Raji (cell line): ENCODE data around the gene SLC2A6.

Experiments used
- POLR2A ChIP-seq: IDR thresholded peaks from 2 replicates; pipeline ENCODE4 v1.6.1; 2011; ENCODE audit warnings: low read depth, low read length, control low read depth; ENCODE audit not compliant: insufficient read depth

The SLC2A6 gene

DNA sequence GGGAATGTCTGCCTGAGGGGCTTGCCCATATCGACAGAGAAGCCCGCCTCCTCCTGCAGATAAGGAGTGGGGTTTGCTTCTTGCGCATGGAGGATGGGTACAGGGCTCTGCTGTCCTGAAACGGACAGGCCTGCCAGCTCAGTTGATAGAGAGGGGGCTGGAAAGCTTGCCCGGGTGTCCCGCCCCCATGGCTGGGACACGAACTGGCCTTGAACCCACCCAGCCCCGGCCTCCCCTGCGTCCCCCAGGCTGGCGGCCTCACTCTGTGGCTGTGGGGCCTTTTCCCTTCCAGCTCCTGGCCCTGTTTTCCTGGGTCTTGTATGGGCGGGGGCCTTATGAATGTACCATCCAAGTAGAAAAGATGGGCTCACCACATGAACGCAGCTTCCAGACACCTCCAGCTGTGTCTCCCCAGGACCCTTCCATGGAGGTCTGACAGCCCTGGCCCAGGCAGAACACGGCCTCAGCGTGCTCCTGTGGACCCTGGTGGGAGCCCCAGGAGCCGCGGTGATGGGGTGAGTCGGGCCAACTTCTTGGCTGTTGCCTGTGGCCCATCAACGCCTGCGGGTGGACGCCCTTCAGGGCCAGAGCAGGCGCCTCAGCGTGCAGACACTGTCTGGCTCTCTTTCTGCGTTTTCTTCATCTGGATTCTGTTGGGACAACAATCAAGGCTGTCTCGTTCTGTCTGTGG is 15.9 kb upstream of the SLC2A6 start:
- TF ChIP-seq POLR2A = no peak

DNA sequence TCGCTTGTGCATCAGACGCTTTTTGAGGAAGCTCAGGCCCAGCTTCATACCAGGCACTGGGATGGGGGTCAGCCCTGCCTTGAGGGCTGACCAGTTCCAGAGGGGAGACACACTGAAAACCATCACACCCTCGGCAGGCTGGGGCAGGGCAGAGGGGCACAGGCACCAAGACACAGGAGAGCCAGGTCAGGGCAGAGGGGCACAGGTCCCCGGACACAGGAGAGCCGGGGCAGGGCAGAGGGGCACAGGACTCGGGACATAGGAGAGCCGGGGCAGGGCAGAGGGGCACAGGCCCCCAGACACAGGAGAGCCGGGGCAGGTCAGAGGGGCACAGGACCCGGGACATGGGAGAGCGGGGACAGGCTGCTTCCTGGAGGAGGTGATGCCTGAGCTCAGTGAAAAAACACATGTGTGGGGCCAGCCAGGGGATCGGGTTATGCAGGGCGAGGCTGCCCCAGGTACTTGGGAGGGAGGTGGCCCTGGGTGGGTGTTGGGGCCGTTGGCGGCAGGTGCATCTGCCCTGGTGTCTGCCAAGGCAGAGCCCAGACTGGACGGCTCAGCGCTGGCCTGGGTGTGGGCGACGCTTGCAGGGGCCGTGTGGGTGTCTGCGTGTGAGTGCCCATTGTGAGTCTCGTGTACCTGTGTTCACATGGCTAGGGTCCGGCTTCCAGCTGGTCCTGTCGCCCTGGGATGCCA is 15.1 kb upstream of the SLC2A6 start:
- TF ChIP-seq POLR2A = no peak

DNA sequence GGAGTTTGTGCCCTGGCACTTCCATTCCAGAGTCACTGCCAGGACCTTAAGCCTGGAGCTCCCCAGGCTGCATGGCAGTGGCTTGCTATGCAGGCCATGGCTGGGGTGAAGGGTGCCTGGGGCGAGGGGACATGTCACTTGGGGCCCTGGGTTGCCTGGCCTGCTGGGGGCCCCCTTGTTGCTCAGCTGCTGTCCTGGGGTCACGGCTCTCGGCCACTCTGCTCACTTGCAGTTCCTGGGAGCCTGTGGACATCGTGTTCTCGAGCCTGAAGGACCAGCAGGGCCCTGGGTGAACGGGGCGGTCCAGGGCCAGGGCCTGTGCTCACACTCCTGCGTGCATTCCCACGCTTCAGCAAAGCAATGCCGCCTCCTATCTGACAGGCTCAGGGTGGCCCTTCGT is 14.5 kb upstream of the SLC2A6 start:
- no peak for TF ChIP-seq POLR2A

DNA sequence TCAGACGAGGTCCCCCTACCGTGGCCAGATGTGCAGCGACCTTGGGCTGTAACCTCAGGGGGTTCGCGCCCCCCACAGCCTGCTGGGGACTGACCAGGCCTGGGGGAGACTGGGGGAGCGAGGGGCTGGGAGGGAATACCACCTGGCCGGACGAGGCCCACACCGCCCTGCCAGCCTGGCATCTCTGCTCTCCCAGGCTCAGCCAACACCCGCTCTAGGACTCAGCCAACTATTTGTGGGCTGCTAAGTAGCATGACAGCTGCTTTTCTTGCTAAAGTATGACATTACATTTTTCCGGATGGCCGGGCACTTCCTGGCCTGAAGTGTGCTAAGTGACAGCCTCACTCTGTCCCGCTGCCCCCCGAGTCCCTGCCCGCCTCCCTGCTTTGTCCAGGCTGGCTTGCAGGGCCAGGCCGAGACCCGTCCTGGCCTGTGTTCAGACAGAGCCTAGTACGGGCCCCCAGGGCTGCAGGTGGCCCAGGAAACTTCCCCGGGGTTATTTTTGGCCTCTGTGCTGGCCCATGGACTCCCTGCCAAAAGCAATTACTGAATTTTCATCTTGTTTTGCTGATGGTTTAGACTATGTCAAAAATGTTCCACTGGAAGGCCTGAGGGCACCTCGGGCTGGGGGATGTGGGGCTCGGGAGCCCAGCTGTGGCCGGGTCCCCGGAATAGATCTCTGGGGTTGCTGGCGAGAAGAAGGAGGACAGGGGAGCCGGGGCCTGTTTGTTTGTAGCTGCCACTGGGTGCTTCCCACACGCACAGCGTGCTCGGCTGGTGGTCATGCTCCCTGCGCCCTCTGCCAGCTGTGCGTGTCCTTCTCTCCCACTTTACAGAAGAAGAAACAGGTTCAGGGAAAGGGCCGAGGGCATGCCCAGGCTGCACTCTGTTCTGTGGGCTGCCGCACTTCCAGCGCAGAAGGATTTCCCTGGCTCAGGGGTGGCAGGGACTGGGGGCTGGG is 13.4 kb upstream of the SLC2A6 start:
- no peak for TF ChIP-seq POLR2A

DNA sequence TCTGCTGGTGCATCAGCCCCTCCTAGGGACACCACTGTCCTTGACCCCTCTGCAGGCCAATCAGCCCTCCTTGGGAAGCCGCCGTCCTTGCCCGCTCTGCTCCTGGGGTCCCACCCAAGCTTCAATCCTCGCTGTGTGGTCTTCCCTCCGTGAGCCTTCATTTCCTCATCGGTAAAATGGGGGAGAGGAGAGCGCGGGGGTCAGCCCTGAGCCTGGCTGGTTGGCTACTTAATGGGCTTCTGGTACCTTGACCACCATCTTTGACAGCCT is 12.7 kb upstream of the SLC2A6 start:
- no peak for TF ChIP-seq POLR2A

DNA sequence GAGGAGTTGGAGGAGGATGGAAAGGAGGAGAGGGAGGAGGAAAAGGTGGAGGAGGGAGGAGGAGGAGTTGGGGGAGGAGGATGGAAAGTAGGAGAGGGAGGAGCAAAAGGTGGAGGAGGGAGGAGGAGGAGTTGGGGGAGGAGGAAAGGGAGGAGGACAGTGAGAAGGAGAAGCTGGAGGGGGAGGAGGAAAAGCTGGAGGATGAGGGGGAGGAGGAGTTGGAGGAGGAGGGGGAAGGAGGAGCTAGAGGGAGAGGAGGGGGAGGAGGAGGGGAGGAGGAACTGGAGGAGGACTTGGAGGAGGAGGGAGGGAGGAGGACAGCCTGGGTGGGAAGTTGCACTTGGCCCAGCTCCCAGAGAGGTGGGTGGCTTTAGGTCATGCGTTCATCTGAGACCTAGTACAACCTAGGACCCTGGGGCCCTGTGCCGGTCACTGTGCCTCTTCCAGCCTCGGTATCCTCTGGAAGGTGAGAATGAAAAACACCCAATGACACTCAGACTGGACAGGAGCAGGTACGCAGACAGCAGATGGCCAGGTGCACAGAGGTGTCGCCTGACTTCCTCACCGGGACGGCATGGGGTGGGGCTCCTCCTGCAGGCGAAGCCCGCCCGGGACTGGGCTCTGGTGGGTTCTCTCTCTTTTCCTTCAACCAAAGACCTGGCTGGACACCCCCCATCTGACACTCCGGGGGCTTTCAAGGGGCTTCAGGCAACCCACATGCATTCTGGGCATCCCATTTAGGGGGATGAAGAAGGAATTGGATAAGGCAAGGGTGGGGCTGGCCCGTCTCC is 12.2 kb upstream of the SLC2A6 start:
- no peak for TF ChIP-seq POLR2A

DNA sequence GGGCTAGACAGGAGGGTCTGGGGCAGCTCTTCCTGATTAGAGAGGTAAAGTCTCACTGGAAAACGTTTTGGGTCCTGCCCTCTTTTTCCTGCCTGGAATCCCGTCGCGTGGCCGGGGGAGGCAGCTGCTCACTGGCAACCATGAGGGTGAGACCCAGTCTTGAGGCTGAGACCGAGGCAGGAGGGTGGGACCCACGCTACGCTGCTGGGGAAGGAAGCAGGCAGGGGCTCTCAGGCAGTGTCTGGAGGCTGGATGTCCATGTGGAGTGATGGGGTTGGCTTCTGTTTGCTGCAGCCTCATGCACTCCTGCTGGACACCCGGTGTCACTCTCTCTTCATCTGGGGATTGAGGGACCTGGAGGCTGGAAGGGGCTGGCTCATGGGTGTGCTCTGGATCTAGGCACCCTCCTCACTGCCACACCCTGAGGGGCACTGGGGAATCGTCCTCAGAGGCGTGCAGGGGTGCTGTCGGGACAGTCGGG is 11.3 kb upstream of the SLC2A6 start:
- no peak for TF ChIP-seq POLR2A

DNA sequence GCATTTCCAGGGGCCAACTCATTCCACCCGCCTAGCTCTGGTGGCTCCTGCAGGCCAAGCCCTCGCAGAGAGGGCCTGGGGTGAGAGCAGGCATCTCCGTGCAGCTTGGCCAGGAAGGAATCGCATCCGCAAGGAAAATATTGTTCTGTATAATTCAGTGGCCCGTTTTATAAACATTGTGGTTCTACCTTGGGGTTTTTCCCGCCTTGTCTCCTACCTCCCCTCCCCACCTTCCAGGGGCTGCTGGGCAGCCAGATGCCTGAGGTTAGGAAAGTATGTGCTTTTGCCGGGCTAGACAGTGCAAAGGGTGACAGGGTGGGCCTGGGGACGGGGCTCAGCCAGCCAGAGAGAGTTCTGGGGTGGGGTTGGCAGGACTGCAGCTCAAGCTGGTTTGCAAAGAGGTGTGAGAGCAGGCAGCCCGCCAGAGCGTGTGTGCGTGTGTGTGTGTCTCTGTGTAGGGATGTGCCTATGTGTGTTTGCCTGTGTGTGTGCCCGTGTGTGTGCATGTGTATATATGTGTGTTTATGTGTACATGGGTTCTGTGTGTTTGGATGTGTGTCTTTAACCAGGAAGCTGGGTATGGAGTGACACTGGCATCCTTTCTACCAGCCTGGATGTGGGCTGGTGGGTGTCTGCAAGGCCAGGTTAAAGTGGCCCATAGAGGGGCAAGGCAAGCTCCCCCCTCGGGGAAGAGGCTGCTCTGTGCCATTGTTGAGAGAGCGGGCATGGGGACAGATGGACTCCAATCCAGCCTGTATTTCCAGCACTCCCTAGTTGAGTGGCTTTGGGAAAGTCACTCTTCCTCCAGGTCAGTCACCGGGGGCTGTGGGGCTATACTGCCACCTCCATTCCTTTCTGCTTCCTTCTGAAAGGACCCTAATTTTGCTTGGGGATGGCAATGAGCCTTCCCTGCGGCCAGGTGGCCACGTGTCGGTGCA is 10.6 kb upstream of the SLC2A6 start:
- no peak for TF ChIP-seq POLR2A

DNA sequence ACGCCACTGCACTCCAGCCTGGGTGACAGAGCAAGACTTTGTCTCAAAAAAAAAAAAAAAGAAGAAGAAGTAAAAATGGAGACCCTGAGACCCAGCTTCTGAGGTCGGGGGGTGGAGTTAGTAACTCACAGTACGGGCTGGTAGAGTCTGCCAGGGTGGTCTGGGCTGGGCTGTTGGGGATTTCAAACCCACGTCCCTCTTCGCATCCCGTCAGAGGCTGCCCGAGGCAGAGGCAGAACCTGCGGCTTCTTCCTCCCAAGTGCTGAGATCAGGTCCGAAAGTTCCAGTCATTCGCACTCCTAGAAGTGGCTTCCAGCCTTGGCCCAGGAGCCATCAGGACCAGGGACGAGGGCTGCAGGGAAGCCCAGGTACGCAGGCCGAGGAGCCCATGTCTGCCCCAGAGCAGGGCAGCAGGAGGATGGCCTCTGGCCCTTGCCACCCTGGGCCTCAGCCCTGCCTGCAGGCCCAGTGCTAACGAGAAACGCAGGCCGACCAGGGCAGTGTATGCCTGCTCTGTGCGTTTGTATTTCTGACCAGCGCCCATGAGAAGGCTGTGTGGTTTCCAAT is 9.9 kb upstream of the SLC2A6 start:
- TF ChIP-seq POLR2A = no peak

DNA sequence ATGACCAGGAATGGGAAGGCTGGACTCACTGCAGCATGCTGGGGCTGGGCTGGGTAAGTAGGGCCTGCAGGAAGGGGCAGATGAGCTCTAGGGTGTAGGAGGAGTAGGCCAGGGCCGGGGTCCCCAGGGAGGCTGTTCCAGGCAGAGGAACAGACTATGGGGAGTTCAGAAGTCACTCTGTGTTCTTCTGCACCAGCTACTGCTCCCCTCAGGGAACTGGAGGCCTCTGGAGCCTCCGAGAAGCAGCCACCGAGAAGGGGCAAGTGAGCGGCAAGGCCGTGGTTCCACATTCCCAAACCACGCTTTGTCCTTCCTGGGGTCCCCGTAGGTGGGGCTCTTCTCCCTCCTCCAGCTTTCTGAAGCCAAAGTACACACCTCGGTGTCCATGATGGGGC is 8.4 kb upstream of the SLC2A6 start:
- TF ChIP-seq POLR2A = no peak

DNA sequence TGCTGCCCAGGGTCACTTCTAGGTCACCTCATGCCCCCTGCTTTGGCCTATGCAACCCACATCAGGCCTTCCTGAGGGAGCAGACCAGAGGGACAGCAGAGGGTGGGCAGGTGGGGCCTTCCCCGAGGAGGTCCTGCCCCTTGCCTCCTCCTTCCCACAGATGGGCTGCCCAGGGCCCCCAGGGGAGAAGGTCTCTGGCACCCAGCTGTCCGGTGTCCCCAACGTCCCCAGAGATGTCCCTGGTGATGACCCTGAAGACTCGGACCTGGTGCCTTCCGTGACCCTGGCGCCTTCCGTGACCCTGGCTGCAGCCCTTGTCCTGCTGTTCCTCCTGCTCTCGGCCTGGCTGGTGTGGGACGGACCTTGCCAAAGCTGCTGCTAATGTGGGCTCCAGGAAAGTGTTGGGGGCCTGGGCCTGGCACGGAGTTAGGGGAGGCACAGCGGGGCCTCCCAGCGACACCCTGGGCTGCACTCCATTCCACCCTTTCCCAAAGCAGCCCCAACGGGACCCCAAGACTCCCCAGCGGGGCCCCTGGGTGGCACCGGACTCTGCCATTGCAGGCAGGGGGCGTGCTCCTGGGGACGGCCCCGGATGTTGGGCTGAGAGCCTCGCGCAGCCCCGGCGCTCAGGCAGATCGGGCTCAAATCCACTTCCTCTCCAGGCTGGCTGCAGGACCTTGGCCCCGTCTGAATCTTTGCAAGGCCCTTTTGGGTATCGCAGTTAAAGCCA is 6.8 kb upstream of the SLC2A6 start:
- no peak for TF ChIP-seq POLR2A

DNA sequence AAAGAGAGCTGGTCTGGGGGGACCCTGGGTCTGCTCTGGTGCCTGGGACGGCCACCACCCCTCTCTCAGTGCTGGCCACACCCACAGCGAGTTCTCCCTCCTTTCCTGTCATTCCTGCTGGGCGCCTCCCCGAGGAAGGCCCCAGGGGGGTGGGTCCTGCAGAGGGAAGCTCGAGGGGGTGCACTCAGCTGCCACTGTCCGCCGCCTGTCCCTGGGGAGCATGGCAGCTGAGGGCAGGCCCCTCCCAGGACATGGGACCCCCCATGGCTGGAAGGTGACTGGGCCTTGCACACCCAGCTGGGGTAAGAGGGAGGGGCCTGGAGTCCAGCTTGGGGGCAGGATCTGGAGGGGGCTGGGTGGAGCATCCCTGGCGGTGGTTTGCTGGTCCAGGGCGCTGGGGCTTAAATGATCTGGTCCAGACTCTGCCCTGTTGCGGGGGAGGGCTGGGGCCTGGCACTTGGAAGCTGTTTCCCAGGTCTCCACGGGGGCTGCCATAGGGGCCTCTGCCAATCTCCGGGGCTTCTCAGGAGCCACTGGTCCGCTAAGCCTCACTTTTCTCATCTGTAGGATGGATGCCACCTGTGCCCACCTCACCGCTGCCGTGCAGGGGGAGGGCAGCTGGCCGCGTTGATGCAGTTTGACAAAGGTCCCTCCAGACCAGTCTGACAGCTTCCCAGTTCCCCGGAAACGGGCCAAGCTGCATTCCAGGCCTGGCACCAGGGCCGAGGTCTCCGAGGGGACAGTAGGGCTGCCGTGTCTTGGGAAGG is 6.0 kb upstream of the SLC2A6 start:
- TF ChIP-seq POLR2A = no peak

DNA sequence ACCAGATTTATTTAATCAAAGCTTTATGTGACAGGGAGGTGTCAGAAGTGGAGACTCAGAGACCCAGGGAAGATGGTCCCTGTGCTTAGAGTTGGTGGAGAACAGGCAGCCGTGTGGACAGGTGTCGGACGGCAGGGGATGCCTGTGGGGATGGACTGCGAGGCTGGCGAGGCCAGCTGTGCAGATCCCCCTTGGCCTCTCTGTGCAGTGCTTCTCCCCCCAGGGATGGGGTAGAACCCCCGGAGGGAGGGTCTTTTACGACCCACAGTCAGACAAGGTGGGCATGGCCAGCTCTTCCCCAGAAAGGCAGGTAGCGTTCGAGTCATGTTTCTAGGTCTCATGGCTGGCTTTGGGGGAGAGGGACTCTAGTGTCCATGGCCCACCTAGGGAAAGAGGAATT is 4.7 kb upstream of the SLC2A6 start:
- TF ChIP-seq POLR2A = no peak
